Heart left ventricle (tissue), 16 donors: ENCODE data around the gene NLK. TPM values are rescaled to one million over a fixed set of nuclear protein-coding genes. Genes with fewer than 3 reads are reported as not detected.
"Not testable (repeated sequence)": the region's sequence is repeated elsewhere in the genome, so short reads cannot be mapped to it uniquely, and the experiment has no call there.

ENCODE experiments used
- ATAC-seq, 4 donors: fragments of 200-7000 bp; cut with Tn5 transposase; one replicate each; pipeline ENCODE4 v1.9.1; 2020 to 2022; ENCODE audit warnings: moderate library complexity in 4 of 4, mild to moderate bottlenecking in 3 of 4, moderate number of reproducible peaks in 1 of 4
- DNase-seq, 5 donors: peaks; one replicate each; pipeline ENCODE4 v3.0.0-alpha.2; 2020
- H3K27ac ChIP-seq, 12 donors: fragments of 200-600 bp; sonication (generic) in 4 of 12; one replicate each; pipeline versions ENCODE4 v1.5.0 to v1.8.0; 2016 to 2022; ENCODE audit warnings: mild to moderate bottlenecking in 2 of 12
- H3K27me3 ChIP-seq, 9 donors: fragments of 200-600 bp; sonication (generic) in 2 of 9; one replicate each; pipeline versions ENCODE4 v1.5.1 to v1.8.0; 2016 to 2022; ENCODE audit warnings: mild to moderate bottlenecking in 3 of 9
- H3K36me3 ChIP-seq, 9 donors: fragments of 200-600 bp; sonication (generic) in 2 of 9; one replicate each; pipeline versions ENCODE4 v1.5.0 to v1.8.0; 2018 to 2022; ENCODE audit warnings: mild to moderate bottlenecking in 2 of 9
- H3K4me1 ChIP-seq, 12 donors: fragments of 200-600 bp; sonication (generic) in 4 of 12; one replicate each; pipeline versions ENCODE4 v1.5.0 to v1.8.0; 2016 to 2022; ENCODE audit warnings: mild to moderate bottlenecking in 3 of 12
- H3K4me3 ChIP-seq, 12 donors: fragments of 200-600 bp; sonication (generic) in 4 of 12; one replicate each; pipeline versions ENCODE4 v1.5.0 to v1.8.0; 2017 to 2022; ENCODE audit warnings: mild to moderate bottlenecking in 9 of 12, moderate library complexity in 4 of 12
- H3K9me3 ChIP-seq, 12 donors: fragments of 200-600 bp; sonication (generic) in 4 of 12; one replicate each; pipeline versions ENCODE4 v1.5.0 to v1.8.0; 2016 to 2022; ENCODE audit warnings: mild to moderate bottlenecking in 1 of 12
- CTCF ChIP-seq, 12 donors: fragments of 200-600 bp; sonication (generic) in 4 of 12; IDR thresholded peaks; one replicate each; pipeline versions ENCODE4 v1.5.0 to v1.8.0; 2018 to 2022; ENCODE audit warnings: antibody characterized with exemption in 12 of 12, mild to moderate bottlenecking in 5 of 12
- POLR2A ChIP-seq, 2 donors: fragments of 450-650 bp; IDR thresholded peaks; one replicate each; pipeline ENCODE4 v1.6.1; 2017; ENCODE audit warnings: antibody characterized with exemption in 2 of 2, mild to moderate bottlenecking in 2 of 2, moderate library complexity in 2 of 2
- WGBS, 4 donors: extraction: QIAGEN DNeasy Blood & Tissue Kit in 2 of 4; methylation state at CpG; one replicate each; pipeline versions ENCODE4 v1.1.5 to v1.1.7; 2013 to 2018; 5-methylcytosine and 5-hydroxymethylcytosine counted together
- intact Hi-C, 10 donors: fragments of 100-400 bp; cut with DNase I; formaldehyde crosslinking; loops; one replicate each; pipeline versions ENCODE4 v1.11.1 to v1.14.2; 2022
- polyA plus RNA-seq, 2 donors: library from polyadenylated mRNA; stranded (reverse); fragments of 200-250 nt; gene quantifications; one replicate each; pipeline ENCODE4 v1.2.3, GENCODE V29; 2013
- total RNA-seq, 9 donors: library from RNA; depleted of rRNA in 2 of 9; stranded (reverse); fragments of >200 nt in 2 of 9; fragmentation: NEBNext Ultra II Directional in 3 of 9; extraction: Animal tissue kit (Norgen Biotek cat#: 25700) in 3 of 9; gene quantifications; one replicate each; pipeline versions ENCODE4 v1.1.0 to v1.2.4, GENCODE V29; 2016 to 2023
- donor health status: ischemic (EF 13 %, LVEDD 7.1; RV severe dilation, severe dysfunction).
- donor health status: healthy with polysubstance abuse.
- donor health status: DM: no; HTN: yes; CAD: no.
- donor health status: DM: no; HTN: no; CAD: no.
- donor health status: ischemic (EF 25% LVEDD 6.9; RV normal size, moderate dysfunction).
- donor health status: ischemic (EF 25% LVEDD 5.7; RV mildly dilated, moderate dysfunction).
- donor health status: healthy.
- donor health status: DM: yes; HTN: yes; CAD: no.
- donor health status: ischemic (EF 35%, LVEDD 5.7; RV mildly dilated, moderate dysfunction).
- donor health status: nonischemic (EF 11% LVEDD 7.7; RV severe dilation, severe dysfunction).
- donor health status: DM: yes; HTN: yes; CAD: no.
- donor health status: PGD.
- donor health status: ischemic (EF 29% LVEDD 5.4; RV normal size, mild dysfunction).
- donor health status: nonischemic (EF 23%, LVEDD 6.1; RV moderate dilation, normal function).

The NLK gene
- total and polyA plus RNA-seq, 11 donors, result 8.1 to 29.1 (median 20.0) TPM

- Histone ChIP-seq H3K27me3 (peaks cover 13 to 39% (median 33%) of the 10 kb centered on the region in 9 donors), H3K9me3 (no peaks in the 10 kb centered on the region), H3K27ac (no peak overlapping the region), H3K4me1 (peaks cover 0 to 15% (median 5%) of the 10 kb centered on the region in 12 donors), H3K36me3 (no peaks in the 10 kb centered on the region), H3K4me3 (peak overlapping the region in 11 of 12 donors; percentile 3 to 44 (median 22))
- ATAC-seq, result peak in 3 of 4 donors; percentile 11 to 58 (median 34)
- DNase-seq, result peak in 1 of 5 donors; percentile 37
- no peak for TF ChIP-seq CTCF (IDR thresholded peaks at IDR 0.05)
- no peak for TF ChIP-seq POLR2A (IDR thresholded peaks at IDR 0.05)
- intact Hi-C loops, result no loop called here
- WGBS, 4 donors, result 3 to 10% (median 6%) methylated on average over 43 to 66 of the region's 66 CpGs
Measured at GRCh38 chr17:28227316-28228108, 185.0 kb downstream of the NLK start.

GRCh38 chr17:28228109-28228840 lies 185.8 kb downstream of the NLK start:
- H3K4me3 ChIP-seq, result peak overlapping the region in 11 of 12 donors; percentile 3 to 44 (median 22)
- 22 to 34% (median 29%) methylated on average over 21 to 22 of the region's 22 CpGs for WGBS, 4 donors
- H3K27ac ChIP-seq, result no peak overlapping the region
- no peak for TF ChIP-seq POLR2A (IDR thresholded peaks at IDR 0.05)
- no peaks in the 10 kb centered on the region for H3K9me3 ChIP-seq
- intact Hi-C loops, result no loop called here
- no peaks in the 10 kb centered on the region for H3K36me3 ChIP-seq
- peaks cover 0 to 15% (median 5%) of the 10 kb centered on the region in 12 donors for H3K4me1 ChIP-seq
- ATAC-seq (no peak), DNase-seq (no peak)
- peaks cover 13 to 39% (median 33%) of the 10 kb centered on the region in 9 donors for H3K27me3 ChIP-seq

GRCh38 chr17:28228986-28229729 lies 186.7 kb downstream of the NLK start:
- TF ChIP-seq POLR2A (IDR thresholded peaks at IDR 0.05) (no peak), CTCF (IDR thresholded peaks at IDR 0.05) (no peak)
- intact Hi-C loops, result no loop called here
- Histone ChIP-seq H3K27ac (no peak overlapping the region), H3K36me3 (no peaks in the 10 kb centered on the region), H3K9me3 (no peaks in the 10 kb centered on the region), H3K4me3 (no peak overlapping the region), H3K27me3 (peaks cover 13 to 39% (median 33%) of the 10 kb centered on the region in 9 donors), H3K4me1 (peaks cover 0 to 15% (median 5%) of the 10 kb centered on the region in 12 donors)
- ATAC-seq, result no peak
- WGBS, 4 donors, result 80 to 84% (median 81%) methylated on average over 4 of the region's 4 CpGs
- DNase-seq, result no peak

GRCh38 chr17:28230011-28230410 lies 187.5 kb downstream of the NLK start:
- H3K36me3 ChIP-seq, result no peaks in the 10 kb centered on the region

DNA sequence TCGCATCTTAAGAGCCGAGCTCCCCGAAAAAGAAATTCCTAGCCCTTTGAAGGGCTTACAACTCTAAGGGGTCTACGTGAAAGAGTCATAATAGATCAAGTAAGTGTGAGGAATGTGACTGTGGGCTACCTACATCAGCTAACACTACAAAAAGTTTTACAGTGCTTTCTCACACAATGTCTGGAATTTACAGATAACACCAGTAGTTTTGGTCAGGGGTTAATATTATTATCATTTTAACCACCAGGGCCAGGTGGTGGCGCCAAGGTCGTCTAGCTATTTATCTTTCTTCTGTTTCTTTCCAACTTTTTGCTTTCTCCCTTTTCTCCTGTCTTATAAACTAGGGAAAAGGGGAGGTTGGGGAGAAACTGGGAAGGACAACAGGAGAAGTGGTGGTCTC lies 188.1 kb downstream of the NLK start:
- peaks cover 0 to 15% (median 5%) of the 10 kb centered on the region in 12 donors for H3K4me1 ChIP-seq
- 45 to 58% (median 49%) methylated on average over 6 of the region's 6 CpGs for WGBS, 4 donors
- intact Hi-C loops, DNase-seq, H3K4me3 ChIP-seq, H3K36me3 ChIP-seq, H3K27ac ChIP-seq, H3K9me3 ChIP-seq, ATAC-seq: not testable (repeated sequence)
- H3K27me3 ChIP-seq, result peaks cover 13 to 39% (median 33%) of the 10 kb centered on the region in 9 donors

More at GRCh38 chr17:28230011-28230410, 187.5 kb downstream of the NLK start:
- H3K4me3 ChIP-seq, result no peak overlapping the region
- intact Hi-C loops, result no loop called here
- no peak overlapping the region for H3K27ac ChIP-seq
- H3K27me3 ChIP-seq, result peaks cover 13 to 39% (median 33%) of the 10 kb centered on the region in 9 donors
- no peaks in the 10 kb centered on the region for H3K9me3 ChIP-seq
- no peak for ATAC-seq
- peaks cover 0 to 15% (median 5%) of the 10 kb centered on the region in 12 donors for H3K4me1 ChIP-seq
- WGBS, 4 donors, result 49 to 60% (median 50%) methylated on average over 7 of the region's 7 CpGs
- no peak for TF ChIP-seq CTCF (IDR thresholded peaks at IDR 0.05)
- no peak for TF ChIP-seq POLR2A (IDR thresholded peaks at IDR 0.05)
- no peak for DNase-seq

- peaks cover 13 to 39% (median 32%) of the 10 kb centered on the region in 9 donors for H3K27me3 ChIP-seq
- H3K4me1 ChIP-seq, result peaks cover 0 to 15% (median 5%) of the 10 kb centered on the region in 12 donors
- intact Hi-C loops, H3K4me3 ChIP-seq, H3K27ac ChIP-seq, DNase-seq, H3K9me3 ChIP-seq, ATAC-seq, H3K36me3 ChIP-seq: not testable (repeated sequence)
- WGBS, 4 donors, result 84 to 89% (median 86%) methylated on average over 5 of the region's 5 CpGs
Measured at GRCh38 chr17:28231624-28232023, 189.1 kb downstream of the NLK start.
